H1 (cell line): ENCODE results near the gene FBXO46. TPM values are rescaled to one million over a fixed set of nuclear protein-coding genes. Genes with fewer than 3 reads are reported as not detected.
"Not testable (repeated sequence)": the region's sequence is repeated elsewhere in the genome, so short reads cannot be mapped to it uniquely, and the experiment has no call there.

Experiments used
- CTCF ChIA-PET: fragments of 300-600 bp; sonication (Branson Sonifier 250); formaldehyde crosslinking; loops from one replicate; lab custom pipeline; 2021; ENCODE audit not compliant: partially characterized antibody; lab: Charles Lee
- POLR2A ChIA-PET: fragments of 300-600 bp; sonication (Branson Sonifier 250); formaldehyde crosslinking; loops from one replicate; lab custom pipeline; 2021; ENCODE audit warnings: inconsistent platforms; ENCODE audit not compliant: partially characterized antibody; lab: Charles Lee
- DNase-seq, 2 experiments: peaks; one replicate each; pipeline versions ENCODE4 v3.0.0 to v3.0.0-alpha.2; 2010 to 2022; ENCODE audit warnings: low spot score in 2 of 2, low read depth in 1 of 2, mixed read lengths in 1 of 2
- FAIRE-seq: peaks from 2 replicates; lab custom pipeline; 2011; peaks lifted over from hg19 to GRCh38; lab: Jason Lieb, UNC
- H2AFZ ChIP-seq: 2 replicates; pipeline ENCODE4 v1.8.1; 2012; ENCODE audit warnings: low read length, inconsistent platforms
- H2AK5ac ChIP-seq: 2 replicates; pipeline ENCODE4 v1.6.1; 2013; ENCODE audit warnings: low read depth, low read length
- H2BK120ac ChIP-seq: replicated peaks from 2 replicates; pipeline ENCODE3; 2013; ENCODE audit warnings: low read depth, low read length, inconsistent platforms
- H2BK12ac ChIP-seq: 2 replicates; pipeline ENCODE4 v1.6.1; 2013; ENCODE audit warnings: low read depth, low read length
- H2BK15ac ChIP-seq: 2 replicates; pipeline ENCODE4 v1.6.1; 2013; ENCODE audit warnings: low read length
- H2BK20ac ChIP-seq: 2 replicates; pipeline ENCODE4 v1.6.1; 2013; ENCODE audit warnings: low read length
- H2BK5ac ChIP-seq: 2 replicates; pipeline ENCODE4 v1.6.1; 2013; ENCODE audit warnings: low read depth, low read length
- H3K14ac ChIP-seq: 2 replicates; pipeline ENCODE4 v1.6.1; 2013; ENCODE audit warnings: inconsistent platforms; ENCODE audit not compliant: insufficient read length
- H3K18ac ChIP-seq: 2 replicates; pipeline ENCODE4 v1.6.1; 2013; ENCODE audit warnings: low read length; ENCODE audit errors: extremely low read depth
- H3K23ac ChIP-seq: 2 replicates; pipeline ENCODE4 v1.6.1; 2013; ENCODE audit warnings: inconsistent platforms; ENCODE audit not compliant: insufficient read length
- H3K23me2 ChIP-seq: 2 replicates; pipeline ENCODE4 v1.6.1; 2013; ENCODE audit warnings: low read depth, low read length
- H3K27ac ChIP-seq: 2 replicates; pipeline ENCODE4 v1.6.1; 2011; ENCODE audit warnings: low read depth, low read length, inconsistent platforms
- H3K27me3 ChIP-seq, 4 experiments: replicated peaks in 1 of 4; 1 replicate in 1 of 4; 2 replicates in 3 of 4; pipeline versions ENCODE4 v1.6.1 to v1.8.1; 2011 to 2013; ENCODE audit warnings: low read length in 3 of 4, mild to moderate bottlenecking in 3 of 4, inconsistent platforms in 2 of 4, mixed read lengths in 2 of 4, moderate library complexity in 1 of 4; ENCODE audit not compliant: control insufficient read depth in 3 of 4, insufficient read depth in 3 of 4; ENCODE audit errors: extremely low read depth in 1 of 4
- H3K36me3 ChIP-seq, 4 experiments: 2 replicates each; pipeline versions ENCODE4 v1.6.1 to v1.8.1; 2011 to 2013; ENCODE audit warnings: mild to moderate bottlenecking in 4 of 4, low read length in 3 of 4, moderate library complexity in 2 of 4, control low read depth in 1 of 4, inconsistent platforms in 1 of 4; ENCODE audit not compliant: insufficient read depth in 4 of 4, control insufficient read depth in 2 of 4
- H3K4ac ChIP-seq: replicated peaks from 2 replicates; pipeline ENCODE3; 2013; ENCODE audit warnings: low read length, low read depth, mixed read lengths, inconsistent platforms; ENCODE audit not compliant: insufficient read length
- H3K4me1 ChIP-seq, 4 experiments: replicated peaks in 1 of 4; 1 replicate in 1 of 4; 2 replicates in 3 of 4; pipeline versions ENCODE4 v1.6.1 to v1.8.1; 2011 to 2013; ENCODE audit warnings: low read length in 3 of 4, inconsistent platforms in 2 of 4, mixed read lengths in 1 of 4; ENCODE audit not compliant: insufficient read depth in 4 of 4, control insufficient read depth in 3 of 4
- H3K4me2 ChIP-seq, 2 experiments: 2 replicates each; pipeline versions ENCODE4 v1.6.1 to v1.8.1; 2011 to 2013; ENCODE audit warnings: low read depth in 2 of 2, low read length in 2 of 2, control low read depth in 1 of 2, inconsistent platforms in 1 of 2, mild to moderate bottlenecking in 1 of 2; ENCODE audit not compliant: insufficient read depth in 1 of 2
- H3K4me3 ChIP-seq, 4 experiments: fragments of 200-600, 300-600 bp in 1 of 4; sonication (generic), shearing (Covaris generic), sonication (Bioruptor Twin) in 1 of 4; 2 replicates each; pipeline versions ENCODE4 v1.5.1 to v1.8.1; 2011 to 2016; ENCODE audit warnings: low read length in 4 of 4, low read depth in 3 of 4, control low read depth in 2 of 4, inconsistent platforms in 2 of 4, mild to moderate bottlenecking in 2 of 4, mixed read lengths in 1 of 4, moderate library complexity in 1 of 4; ENCODE audit not compliant: insufficient read depth in 2 of 4; ENCODE audit errors: extremely low read depth in 1 of 4
- H3K56ac ChIP-seq: replicated peaks from 2 replicates; pipeline ENCODE3; 2013; ENCODE audit warnings: low read depth, mild to moderate bottlenecking, mixed read lengths, low read length, inconsistent platforms; ENCODE audit not compliant: insufficient read length
- H3K79me1 ChIP-seq: 2 replicates; pipeline ENCODE4 v1.6.1; 2013; ENCODE audit warnings: low read depth, low read length, control low read depth
- H3K79me2 ChIP-seq, 2 experiments: 2 replicates each; pipeline versions ENCODE4 v1.6.1 to v1.8.1; 2012 to 2013; ENCODE audit warnings: low read length in 2 of 2, mild to moderate bottlenecking in 2 of 2, inconsistent platforms in 1 of 2; ENCODE audit not compliant: insufficient read depth in 2 of 2, control insufficient read depth in 1 of 2
- H3K9ac ChIP-seq, 4 experiments: replicated peaks in 1 of 4; 1 replicate in 1 of 4; 2 replicates in 3 of 4; pipeline versions ENCODE4 v1.6.1 to v1.8.1; 2011 to 2013; ENCODE audit warnings: low read depth in 3 of 4, low read length in 3 of 4, control low read depth in 2 of 4, mild to moderate bottlenecking in 2 of 4, moderate library complexity in 2 of 4, inconsistent platforms in 1 of 4; ENCODE audit errors: extremely low read depth in 1 of 4
- H3K9me3 ChIP-seq, 2 experiments: 2 replicates each; pipeline versions ENCODE4 v1.6.1 to v1.8.1; 2012 to 2013; ENCODE audit warnings: mild to moderate bottlenecking in 2 of 2, moderate library complexity in 2 of 2, control low read depth in 1 of 2, inconsistent platforms in 1 of 2, low read depth in 1 of 2, low read length in 1 of 2, mixed read lengths in 1 of 2; ENCODE audit not compliant: insufficient read depth in 2 of 2
- H4K20me1 ChIP-seq, 2 experiments: replicated peaks in 1 of 2; 2 replicates each; pipeline versions ENCODE3 to v1.8.1; 2011 to 2013; ENCODE audit warnings: inconsistent platforms in 2 of 2, low read length in 2 of 2, mild to moderate bottlenecking in 1 of 2; ENCODE audit not compliant: insufficient read depth in 2 of 2, control insufficient read depth in 1 of 2
- H4K5ac ChIP-seq: 2 replicates; pipeline ENCODE4 v1.6.1; 2013; ENCODE audit warnings: low read length, low read depth, mixed read lengths, inconsistent platforms; ENCODE audit not compliant: insufficient read length
- H4K8ac ChIP-seq: 2 replicates; pipeline ENCODE4 v1.8.0; 2013; ENCODE audit warnings: mild to moderate bottlenecking, moderate library complexity, low read length, inconsistent platforms; ENCODE audit not compliant: insufficient read depth; ENCODE audit errors: extremely low read depth
- H4K91ac ChIP-seq: replicated peaks from 2 replicates; pipeline ENCODE3; 2013; ENCODE audit warnings: low read length, mixed read lengths, inconsistent platforms; ENCODE audit not compliant: insufficient read length
- CEBPB ChIP-seq: IDR thresholded peaks from 2 replicates; pipeline ENCODE4 v1.6.1; 2012; ENCODE audit warnings: low read depth, low read length
- WGBS, 2 experiments: shearing (Covaris generic) in 1 of 2; methylation state at CpG; one replicate each; pipeline versions ENCODE4 v1.1.6 to v1.1.7; 2013 to 2015; ENCODE audit warnings: low lambda C conversion rate in 2 of 2, mixed read lengths in 2 of 2, inconsistent platforms in 1 of 2, low coverage in 1 of 2, missing lambda C conversion rate in 1 of 2; ENCODE audit not compliant: insufficient replicate concordance in 2 of 2, insufficient coverage in 1 of 2, insufficient read length in 1 of 2; ENCODE audit errors: extremely low coverage in 1 of 2, missing lambda C conversion rate in 1 of 2; 5-methylcytosine and 5-hydroxymethylcytosine counted together
- polyA plus RNA-seq, 7 experiments: library from polyadenylated mRNA; depleted of rRNA in 3 of 7; stranded (reverse) in 5 of 7; unstranded in 2 of 7; fragments of >200 nt in 5 of 7; fragments of 200-250 nt in 2 of 7; gene quantifications; 1 replicate in 5 of 7; 2 replicates in 1 of 7; 4 replicates in 1 of 7; pipeline versions ENCODE4 v1.2.1 to v1.2.3, GENCODE V29; 2011 to 2013; ENCODE audit warnings: missing spikeins in 2 of 7, mixed read lengths in 2 of 7
- total RNA-seq: library from RNA; stranded (reverse); fragmentation: NEBNext Ultra II Directional; extraction: Animal tissue kit (Norgen Biotek cat#: 25700); gene quantifications from 2 replicates; pipeline ENCODE4 v1.2.1, GENCODE V29; 2021

The FBXO46 gene
- total and polyA plus RNA-seq, 2 of the 8 experiments (the other 6 are each of a cell fraction or from before 2014, with no cell fraction given), result 11.2 to 38.9 TPM

DNA sequence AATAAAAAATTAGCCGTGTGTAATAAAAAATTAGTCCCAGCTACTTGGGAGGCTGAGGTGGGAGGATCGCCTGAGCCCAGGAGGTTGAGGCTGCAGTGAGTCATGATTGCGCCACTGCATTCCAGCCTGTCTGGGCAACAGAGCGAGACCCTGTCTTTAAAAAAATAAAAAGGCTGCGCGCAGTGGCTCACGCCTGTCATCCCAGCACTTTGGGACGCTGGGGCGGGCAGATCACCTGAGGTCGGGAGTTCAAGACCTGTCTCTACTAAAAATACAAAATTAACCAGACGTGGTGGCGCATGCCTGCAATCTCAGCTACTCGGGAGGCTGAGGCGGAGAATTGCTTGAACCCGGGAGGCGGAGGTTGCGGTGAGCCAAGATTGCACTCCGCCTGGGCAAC, 2.0 kb downstream of the FBXO46 start:
- not testable (repeated sequence) for H2AK5ac ChIP-seq, H4K91ac ChIP-seq, H3K4me2 ChIP-seq, H3K27me3 ChIP-seq, H3K4ac ChIP-seq, H3K79me1 ChIP-seq, H3K36me3 ChIP-seq, FAIRE-seq, H2BK15ac ChIP-seq, H3K4me3 ChIP-seq, H2BK12ac ChIP-seq, H4K8ac ChIP-seq, H3K27ac ChIP-seq, DNase-seq, H3K4me1 ChIP-seq, H3K23ac ChIP-seq, H2AFZ ChIP-seq, H4K20me1 ChIP-seq, H2BK20ac ChIP-seq, H3K9me3 ChIP-seq, H3K9ac ChIP-seq, H3K56ac ChIP-seq, H3K18ac ChIP-seq, H3K23me2 ChIP-seq, H4K5ac ChIP-seq, H2BK120ac ChIP-seq, H3K14ac ChIP-seq, H2BK5ac ChIP-seq
- TF ChIP-seq CEBPB, result 0 out of 2 replicates have a peak, but pooled peaks have one; percentile 21
- ChIA-PET POLR2A (interaction anchor here (4.3 to 9.1 kb wide), 2 partner anchors 11 to 39 kb away, joined by 67 to 113 read pairs; partner anchors contain the start of gene SIX5), CTCF (interaction anchor here (1.6 kb wide), 1 partner anchor 88 kb away, joined by 6 read pairs; no protein-coding TSS in a partner anchor)
- H3K79me2 ChIP-seq, result peaks cover 3 to 59% of the 10 kb centered on the region in 2 experiments; a peak in 2 of 4 replicates
- WGBS, 2 experiments, result 98% methylated on average over 18 of the region's 18 CpGs; no CpG with 5 or more reads in 1 of the 2 experiments
